GM12801 (cell line): Measurements from ENCODE around the gene LRRC41.

Experiments used
- CTCF ChIP-seq: IDR thresholded peaks from one replicate; pipeline ENCODE4 v1.5.1; 2011; ENCODE audit warnings: control low read depth; ENCODE audit not compliant: insufficient read length; ENCODE audit errors: extremely low read depth

LRRC41 gene

GRCh38 chr1:46256523-46256922 is 46.9 kb downstream of the LRRC41 start:
- TF ChIP-seq CTCF = no peak

- TF ChIP-seq CTCF = no peak
Measured at GRCh38 chr1:46254668-46255067, 48.7 kb downstream of the LRRC41 start.

- TF ChIP-seq CTCF = no peak
Measured at GRCh38 chr1:46248122-46248920, 55.1 kb downstream of the LRRC41 start.

- no peak for TF ChIP-seq CTCF
Measured at GRCh38 chr1:46247436-46248121, 55.8 kb downstream of the LRRC41 start, which contains the start of gene RAD54L. Gene RAD54L, plus strand, starts transcription at chr1:46247763. Its CDS starts 643 bp downstream, at chr1:46248406.

- TF ChIP-seq CTCF = no peak
Measured at GRCh38 chr1:46246548-46247435, 56.6 kb downstream of the LRRC41 start.

GRCh38 chr1:46244656-46245371 is 58.6 kb downstream of the LRRC41 start:
- no peak for TF ChIP-seq CTCF
